NB4 (cell line): ENCODE measurements around the gene HGFAC.

Experiments used
- DNase-seq: peaks from one replicate; pipeline ENCODE4 v3.0.0; 2010; ENCODE audit warnings: low read depth
- H3K4me3 ChIP-seq: one replicate; pipeline ENCODE4 v1.5.1; 2011; ENCODE audit warnings: mild to moderate bottlenecking, low read depth, low read length, moderate library complexity
- MYC ChIP-seq: IDR thresholded peaks from 2 replicates; pipeline ENCODE4 v1.6.1; 2011; ENCODE audit warnings: low read depth, low read length
- POLR2A ChIP-seq: IDR thresholded peaks from 2 replicates; pipeline ENCODE4 v1.6.1; 2011; ENCODE audit warnings: mild to moderate bottlenecking; ENCODE audit not compliant: insufficient read length; ENCODE audit errors: extremely low read depth
- TF ChIP-seq, protein P1 (sequence below): IDR thresholded peaks from 2 replicates; pipeline ENCODE4 v1.6.1; 2011; ENCODE audit warnings: low read depth, low read length
- TF ChIP-seq, protein P2 (sequence below): IDR thresholded peaks from one replicate; pipeline ENCODE4 v1.5.1; 2012; ENCODE audit warnings: low read depth, low read length

Gene HGFAC

DNA sequence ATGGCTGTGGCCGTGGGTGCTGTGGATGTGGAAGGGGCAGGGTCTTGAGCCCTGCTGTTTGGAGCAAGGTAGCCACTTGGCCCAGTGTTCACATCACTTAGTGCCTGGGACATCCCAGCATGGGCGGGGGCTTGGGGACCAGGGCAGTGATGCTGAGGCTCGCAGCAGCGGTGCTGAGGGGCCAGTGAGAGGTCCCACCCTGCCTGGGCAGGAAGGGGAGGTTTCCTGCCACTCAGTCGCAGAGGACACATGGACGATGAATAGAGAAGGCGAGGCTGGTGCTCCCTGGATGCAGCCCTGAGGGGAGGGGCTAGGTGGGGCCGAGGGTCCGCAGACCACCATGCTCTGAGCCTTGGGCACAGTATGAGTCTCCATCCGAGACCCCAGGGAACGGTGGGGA, 47.1 kb downstream of the HGFAC start:
- TF ChIP-seq, protein P1, sequence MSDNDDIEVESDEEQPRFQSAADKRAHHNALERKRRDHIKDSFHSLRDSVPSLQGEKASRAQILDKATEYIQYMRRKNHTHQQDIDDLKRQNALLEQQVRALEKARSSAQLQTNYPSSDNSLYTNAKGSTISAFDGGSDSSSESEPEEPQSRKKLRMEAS = no peak
- no peak for TF ChIP-seq MYC
- TF ChIP-seq, protein P2, sequence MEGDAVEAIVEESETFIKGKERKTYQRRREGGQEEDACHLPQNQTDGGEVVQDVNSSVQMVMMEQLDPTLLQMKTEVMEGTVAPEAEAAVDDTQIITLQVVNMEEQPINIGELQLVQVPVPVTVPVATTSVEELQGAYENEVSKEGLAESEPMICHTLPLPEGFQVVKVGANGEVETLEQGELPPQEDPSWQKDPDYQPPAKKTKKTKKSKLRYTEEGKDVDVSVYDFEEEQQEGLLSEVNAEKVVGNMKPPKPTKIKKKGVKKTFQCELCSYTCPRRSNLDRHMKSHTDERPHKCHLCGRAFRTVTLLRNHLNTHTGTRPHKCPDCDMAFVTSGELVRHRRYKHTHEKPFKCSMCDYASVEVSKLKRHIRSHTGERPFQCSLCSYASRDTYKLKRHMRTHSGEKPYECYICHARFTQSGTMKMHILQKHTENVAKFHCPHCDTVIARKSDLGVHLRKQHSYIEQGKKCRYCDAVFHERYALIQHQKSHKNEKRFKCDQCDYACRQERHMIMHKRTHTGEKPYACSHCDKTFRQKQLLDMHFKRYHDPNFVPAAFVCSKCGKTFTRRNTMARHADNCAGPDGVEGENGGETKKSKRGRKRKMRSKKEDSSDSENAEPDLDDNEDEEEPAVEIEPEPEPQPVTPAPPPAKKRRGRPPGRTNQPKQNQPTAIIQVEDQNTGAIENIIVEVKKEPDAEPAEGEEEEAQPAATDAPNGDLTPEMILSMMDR = no peak

DNA sequence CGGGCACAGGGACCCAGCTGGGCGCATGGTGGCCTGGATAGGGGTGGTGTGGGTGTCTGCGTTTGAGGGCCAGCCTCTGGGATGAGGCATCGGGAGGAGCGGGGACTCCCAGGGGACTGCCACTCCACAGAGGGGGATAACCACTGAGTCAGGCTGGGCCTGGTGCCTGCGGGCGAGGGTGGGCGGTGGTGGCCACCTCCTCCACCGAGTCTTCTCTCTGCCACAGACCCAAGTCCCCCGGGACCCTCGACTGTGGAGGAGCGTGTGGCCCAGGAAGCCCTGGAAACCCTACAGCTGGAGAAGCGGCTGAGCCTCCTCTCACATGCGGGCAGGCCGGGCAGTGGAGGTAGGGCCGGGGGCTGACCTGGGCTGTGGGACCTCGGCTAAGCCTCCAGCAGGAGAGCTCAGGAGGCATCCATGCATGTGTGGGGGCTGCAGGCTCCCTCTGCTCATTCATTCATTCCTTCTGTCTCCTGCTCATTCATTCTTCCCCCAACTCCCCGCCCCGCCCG, 47.7 kb downstream of the HGFAC start:
- peak; percentile 92 for DNase-seq
- TF ChIP-seq POLR2A = no peak
- no peak for TF ChIP-seq MYC
- TF ChIP-seq, protein P1 = no peak
- TF ChIP-seq, protein P2 = no peak
- no peak overlapping the region for H3K4me3 ChIP-seq

More for the DNA sequence above, 47.1 kb downstream of the HGFAC start:
- no peak overlapping the region for H3K4me3 ChIP-seq
- no peak for DNase-seq

DNA sequence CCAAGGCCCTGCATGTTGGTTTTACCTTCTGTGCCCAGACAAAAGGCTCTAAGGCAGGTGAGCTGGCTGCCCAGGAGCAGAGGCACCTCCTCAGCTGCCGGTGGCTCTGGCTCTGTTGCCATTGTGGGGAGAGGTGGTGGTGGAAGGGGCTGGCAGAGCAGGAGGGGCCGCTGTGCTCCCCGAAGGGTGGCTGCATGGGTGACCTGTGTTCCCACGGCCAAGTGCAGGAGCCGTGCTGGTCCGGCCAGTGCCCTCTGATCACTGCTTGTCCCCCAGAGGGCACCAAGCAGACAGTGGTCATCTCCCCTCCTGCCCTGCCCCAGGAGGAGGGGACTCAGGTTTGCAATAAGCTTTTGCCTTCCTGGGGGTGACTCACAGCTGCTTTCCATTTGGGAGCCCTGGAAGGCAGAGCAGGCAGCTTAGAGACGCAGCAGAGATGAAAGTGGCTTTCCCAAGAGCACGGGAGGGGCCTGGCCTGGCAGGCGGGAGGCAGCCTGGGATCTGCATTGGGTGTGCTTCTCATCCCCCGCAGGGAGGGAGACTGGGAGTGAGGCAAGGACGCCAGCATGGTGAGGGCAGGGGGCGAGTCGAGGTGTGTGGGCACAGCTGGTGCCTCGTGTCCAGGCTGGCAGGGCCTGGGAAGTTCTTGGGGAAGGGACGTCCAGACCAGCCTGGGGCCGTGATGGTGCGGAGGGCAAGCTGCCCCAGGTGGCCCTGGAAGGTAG, 50.1 kb downstream of the HGFAC start:
- no peak for DNase-seq
- no peak for TF ChIP-seq POLR2A
- TF ChIP-seq, protein P1 = no peak
- no peak for TF ChIP-seq MYC
- TF ChIP-seq, protein P2 = no peak
- H3K4me3 ChIP-seq = no peak overlapping the region

DNA sequence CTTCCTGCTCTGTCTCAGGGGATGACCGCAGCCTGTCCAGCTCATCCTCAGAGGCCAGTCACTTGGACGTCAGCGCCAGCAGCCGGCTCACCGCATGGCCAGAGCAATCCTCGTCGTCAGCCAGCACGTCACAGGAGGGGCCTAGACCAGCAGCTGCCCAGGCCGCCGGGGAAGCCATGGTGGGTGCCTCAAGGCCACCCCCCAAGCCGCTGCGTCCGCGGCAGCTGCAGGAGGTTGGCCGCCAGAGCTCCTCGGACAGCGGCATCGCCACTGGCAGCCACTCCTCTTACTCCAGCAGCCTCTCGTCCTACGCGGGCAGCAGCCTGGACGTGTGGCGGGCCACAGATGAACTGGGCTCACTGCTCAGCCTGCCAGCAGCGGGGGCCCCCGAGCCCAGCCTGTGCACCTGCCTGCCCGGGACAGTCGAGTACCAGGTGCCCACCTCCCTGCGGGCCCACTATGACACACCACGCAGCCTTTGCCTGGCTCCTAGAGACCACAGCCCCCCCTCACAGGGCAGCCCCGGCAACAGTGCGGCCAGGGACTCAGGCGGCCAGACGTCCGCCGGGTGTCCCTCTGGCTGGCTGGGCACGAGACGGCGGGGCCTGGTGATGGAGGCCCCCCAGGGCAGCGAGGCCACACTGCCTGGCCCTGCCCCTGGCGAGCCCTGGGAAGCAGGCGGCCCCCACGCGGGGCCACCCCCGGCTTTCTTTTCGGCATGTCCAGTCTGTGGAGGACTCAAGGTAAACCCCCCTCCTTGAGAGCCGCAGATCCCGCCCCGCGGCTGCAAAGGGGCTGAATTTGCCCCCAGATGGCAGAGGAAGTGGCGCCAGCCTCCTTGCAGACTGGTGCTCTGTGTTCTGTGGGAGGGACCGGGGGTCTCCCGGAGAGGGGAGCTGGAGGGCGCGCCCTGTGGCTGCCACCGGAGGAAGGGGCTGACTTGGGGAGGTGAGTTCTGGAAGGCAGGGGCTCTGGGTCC, 51.3 kb downstream of the HGFAC start:
- TF ChIP-seq MYC (no peak), POLR2A (no peak)
- TF ChIP-seq, protein P2 = no peak
- TF ChIP-seq, protein P1 = no peak
- no peak overlapping the region for H3K4me3 ChIP-seq
- DNase-seq = no peak

DNA sequence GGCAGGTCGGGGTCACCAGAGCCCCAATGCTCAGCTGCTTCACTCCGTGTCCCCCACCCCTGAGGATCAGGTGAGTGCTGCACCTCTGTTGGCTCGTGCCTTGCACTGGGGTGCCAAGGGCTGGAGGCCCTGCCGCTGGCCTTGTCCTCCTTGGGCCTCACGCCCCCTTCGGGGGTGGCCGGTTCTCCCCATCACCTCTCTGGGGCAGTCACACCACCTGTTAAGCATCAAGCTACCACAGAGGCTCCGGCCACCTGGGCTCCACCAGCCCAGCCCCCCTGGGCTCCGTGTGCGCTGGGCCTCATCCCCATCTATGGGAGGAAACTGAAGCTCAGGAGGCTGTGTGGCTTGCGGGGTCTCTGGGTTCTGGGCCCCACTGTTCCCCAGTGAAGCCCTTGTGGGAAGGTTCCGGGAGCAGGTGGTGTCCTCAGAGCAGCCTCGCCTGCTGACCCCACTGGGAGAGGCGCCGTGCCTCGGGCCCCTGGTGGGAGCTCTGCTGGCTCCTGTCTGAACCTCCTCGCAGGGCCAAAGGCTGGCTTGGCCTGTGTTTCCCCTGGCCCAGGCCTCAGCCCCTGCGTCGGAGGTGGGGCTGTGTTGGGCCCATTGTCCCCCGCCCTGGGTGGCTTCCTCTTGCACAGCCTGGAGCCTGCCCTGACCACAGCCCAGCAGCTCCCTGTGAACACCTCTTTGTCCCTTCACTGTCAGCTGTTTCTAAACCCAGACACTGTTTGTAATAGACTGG, 52.1 kb downstream of the HGFAC start:
- peak; percentile 72 for DNase-seq
- no peak overlapping the region for H3K4me3 ChIP-seq
- TF ChIP-seq, protein P2 = no peak
- TF ChIP-seq, protein P1 = no peak
- TF ChIP-seq MYC = no peak
- no peak for TF ChIP-seq POLR2A
